ENCODE measurements around the gene ZNF500.
"Not testable (repeated sequence)": the region's sequence is repeated elsewhere in the genome, so short reads cannot be mapped to it uniquely, and the experiment has no call there.

ZNF500 gene

DNA sequence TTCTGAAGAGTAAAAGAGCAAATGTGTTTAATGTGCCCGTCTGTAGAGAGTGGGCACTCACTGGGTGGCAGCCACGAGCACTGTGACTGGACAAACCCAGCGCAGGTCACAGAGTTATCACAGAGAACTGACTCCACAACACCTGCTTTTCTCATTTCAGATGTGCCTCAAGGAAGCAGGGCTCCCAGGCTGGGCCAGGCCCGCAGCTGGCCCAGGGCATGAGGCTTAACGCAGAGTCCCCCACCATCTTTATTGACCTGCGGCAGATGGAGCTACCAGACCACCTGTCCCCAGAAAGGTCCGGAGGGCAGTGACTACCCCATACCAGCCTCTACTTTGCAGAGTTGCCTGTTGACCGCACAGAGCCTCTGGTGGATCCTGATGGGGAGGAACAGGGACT, 20.7 kb downstream of the ZNF500 start:
- DNase-seq (ENCODE audit: low read depth, low spot score): no peak
- in situ Hi-C loops (cut with HindIII; ENCODE audit: low sequenced_read_pairs): no loop called here
- TF ChIP-seq, protein P1, sequence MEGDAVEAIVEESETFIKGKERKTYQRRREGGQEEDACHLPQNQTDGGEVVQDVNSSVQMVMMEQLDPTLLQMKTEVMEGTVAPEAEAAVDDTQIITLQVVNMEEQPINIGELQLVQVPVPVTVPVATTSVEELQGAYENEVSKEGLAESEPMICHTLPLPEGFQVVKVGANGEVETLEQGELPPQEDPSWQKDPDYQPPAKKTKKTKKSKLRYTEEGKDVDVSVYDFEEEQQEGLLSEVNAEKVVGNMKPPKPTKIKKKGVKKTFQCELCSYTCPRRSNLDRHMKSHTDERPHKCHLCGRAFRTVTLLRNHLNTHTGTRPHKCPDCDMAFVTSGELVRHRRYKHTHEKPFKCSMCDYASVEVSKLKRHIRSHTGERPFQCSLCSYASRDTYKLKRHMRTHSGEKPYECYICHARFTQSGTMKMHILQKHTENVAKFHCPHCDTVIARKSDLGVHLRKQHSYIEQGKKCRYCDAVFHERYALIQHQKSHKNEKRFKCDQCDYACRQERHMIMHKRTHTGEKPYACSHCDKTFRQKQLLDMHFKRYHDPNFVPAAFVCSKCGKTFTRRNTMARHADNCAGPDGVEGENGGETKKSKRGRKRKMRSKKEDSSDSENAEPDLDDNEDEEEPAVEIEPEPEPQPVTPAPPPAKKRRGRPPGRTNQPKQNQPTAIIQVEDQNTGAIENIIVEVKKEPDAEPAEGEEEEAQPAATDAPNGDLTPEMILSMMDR (IDR thresholded peaks at IDR 0.05; ENCODE audit: low read depth, low read length): no peak
- H3K4me3 ChIP-seq (ENCODE audit: low read depth, low read length): no peak overlapping the region

DNA sequence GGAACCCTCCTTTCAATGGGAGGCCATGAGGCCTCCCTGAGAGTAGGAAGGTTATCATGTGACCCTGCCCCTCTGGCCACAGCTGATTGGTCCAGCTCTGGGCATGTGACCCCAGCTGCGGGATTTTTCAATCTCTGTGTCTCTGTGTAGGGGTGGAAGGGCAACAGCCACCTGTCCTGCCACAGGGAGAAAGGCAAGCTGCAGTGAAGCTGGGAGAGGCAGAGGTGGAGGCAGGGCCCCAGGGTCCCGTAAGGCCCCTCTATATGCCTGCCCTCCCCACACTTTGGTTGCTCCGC, 21.7 kb downstream of the ZNF500 start:
- DNase-seq (ENCODE audit: low read depth, low spot score): no peak
- in situ Hi-C loops (cut with HindIII; ENCODE audit: low sequenced_read_pairs): no loop called here
- TF ChIP-seq, protein P1 (IDR thresholded peaks at IDR 0.05; ENCODE audit: low read depth, low read length): no peak
- no peak overlapping the region for H3K4me3 ChIP-seq (ENCODE audit: low read depth, low read length)

DNA sequence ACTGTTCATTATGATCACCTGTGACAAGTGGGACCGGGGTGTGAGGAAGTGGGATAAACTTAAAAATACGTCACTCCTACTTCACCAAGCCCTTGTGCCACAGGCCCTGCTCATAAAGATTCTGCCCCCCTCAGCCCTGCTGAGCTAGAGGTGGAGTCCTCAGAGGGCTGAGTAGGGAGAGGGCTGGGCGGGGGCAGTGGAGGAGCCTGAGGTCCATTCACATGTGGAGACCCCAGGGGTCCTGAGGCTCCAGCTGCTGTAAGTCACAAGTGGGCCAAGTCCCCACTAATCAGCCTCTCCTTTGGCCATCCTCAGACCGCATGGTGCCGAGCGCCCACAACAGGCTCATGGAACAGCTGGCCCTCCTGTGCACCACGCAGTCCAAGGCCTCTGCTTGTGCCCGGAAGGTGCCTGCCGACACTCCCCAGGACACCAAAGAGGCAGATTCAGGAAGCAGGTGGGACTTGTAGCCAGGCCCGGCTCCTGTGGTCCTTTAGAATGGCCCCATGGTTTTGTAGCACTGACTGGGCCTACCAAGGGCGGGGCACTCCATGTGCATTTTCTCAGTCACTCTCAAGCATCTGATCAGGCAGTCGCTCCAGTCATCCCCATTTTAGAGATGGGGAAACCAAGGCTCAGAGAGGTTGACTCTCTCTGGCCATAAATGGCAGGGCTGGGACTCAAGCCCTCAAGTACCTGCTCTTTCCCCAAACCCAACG, 22.2 kb downstream of the ZNF500 start:
- TF ChIP-seq, protein P1 (IDR thresholded peaks at IDR 0.05; ENCODE audit: low read depth, low read length): no peak
- DNase-seq (ENCODE audit: low read depth, low spot score): no peak
- H3K4me3 ChIP-seq (ENCODE audit: low read depth, low read length): no peak overlapping the region
- in situ Hi-C loops (cut with HindIII; ENCODE audit: low sequenced_read_pairs): no loop called here

DNA sequence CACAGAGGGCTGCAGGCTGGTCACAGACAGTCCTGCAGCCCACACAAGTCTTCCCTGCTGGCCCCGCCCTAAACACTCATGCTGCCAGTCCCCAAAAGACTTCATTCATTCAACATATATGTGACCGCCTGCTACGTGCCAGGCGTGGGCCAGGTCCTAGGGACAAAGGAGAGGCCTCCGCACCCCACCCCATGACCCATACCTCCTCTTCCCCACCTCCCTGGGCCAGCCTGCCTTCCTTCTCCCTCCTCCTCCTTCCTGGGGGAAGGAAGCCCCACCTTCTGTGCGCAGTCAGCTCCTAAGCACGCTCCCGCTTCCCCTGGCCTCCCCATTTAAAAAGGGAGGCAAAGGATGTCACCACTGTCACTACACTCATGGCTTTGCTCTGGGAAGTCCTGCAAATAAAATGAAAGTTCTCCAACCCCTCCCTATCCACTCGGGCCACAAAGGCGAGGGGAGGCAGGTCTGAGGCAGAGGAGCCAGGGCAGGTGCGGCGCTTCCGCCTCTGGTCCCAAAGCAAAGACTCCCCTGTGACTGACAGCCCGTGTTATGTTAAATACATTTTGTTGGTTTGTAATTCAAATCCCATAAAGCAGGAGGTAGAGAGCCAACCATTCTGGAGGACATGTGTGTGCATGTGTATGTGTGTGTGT, 23.6 kb downstream of the ZNF500 start:
- no peak for DNase-seq (ENCODE audit: low read depth, low spot score)
- no peak overlapping the region for H3K4me3 ChIP-seq (ENCODE audit: low read depth, low read length)
- in situ Hi-C loops (cut with HindIII; ENCODE audit: low sequenced_read_pairs): no loop called here
- TF ChIP-seq, protein P1 (IDR thresholded peaks at IDR 0.05; ENCODE audit: low read depth, low read length): no peak

- DNase-seq (ENCODE audit: low read depth, low spot score); in situ Hi-C loops (cut with HindIII; ENCODE audit: low sequenced_read_pairs); H3K4me3 ChIP-seq (ENCODE audit: low read depth, low read length): not testable (repeated sequence)
Measured at GRCh38 chr16:4738370-4738769, 28.6 kb downstream of the ZNF500 start.

GRCh38 chr16:4737545-4737944, 29.4 kb downstream of the ZNF500 start:
- no peak for DNase-seq (ENCODE audit: low read depth, low spot score)
- in situ Hi-C loops (cut with HindIII; ENCODE audit: low sequenced_read_pairs): no loop called here
- no peak overlapping the region for H3K4me3 ChIP-seq (ENCODE audit: low read depth, low read length)
- TF ChIP-seq, protein P1 (IDR thresholded peaks at IDR 0.05; ENCODE audit: low read depth, low read length): no peak

GRCh38 chr16:4736546-4736945, 30.4 kb downstream of the ZNF500 start:
- no peak overlapping the region for H3K4me3 ChIP-seq (ENCODE audit: low read depth, low read length)
- DNase-seq (ENCODE audit: low read depth, low spot score): no peak
- in situ Hi-C loops (cut with HindIII; ENCODE audit: low sequenced_read_pairs): no loop called here
- TF ChIP-seq, protein P1 (IDR thresholded peaks at IDR 0.05; ENCODE audit: low read depth, low read length): no peak

Measured in astrocyte of the spinal cord (primary cell).